ENCODE measurements around the gene ZNF562. TPM values are rescaled to one million over a fixed set of nuclear protein-coding genes. Genes with fewer than 3 reads are reported as not detected.

ZNF562 gene
- total and polyA plus RNA-seq, 7 donors: 1.5 to 17.6 (median 7.3) TPM

DNA sequence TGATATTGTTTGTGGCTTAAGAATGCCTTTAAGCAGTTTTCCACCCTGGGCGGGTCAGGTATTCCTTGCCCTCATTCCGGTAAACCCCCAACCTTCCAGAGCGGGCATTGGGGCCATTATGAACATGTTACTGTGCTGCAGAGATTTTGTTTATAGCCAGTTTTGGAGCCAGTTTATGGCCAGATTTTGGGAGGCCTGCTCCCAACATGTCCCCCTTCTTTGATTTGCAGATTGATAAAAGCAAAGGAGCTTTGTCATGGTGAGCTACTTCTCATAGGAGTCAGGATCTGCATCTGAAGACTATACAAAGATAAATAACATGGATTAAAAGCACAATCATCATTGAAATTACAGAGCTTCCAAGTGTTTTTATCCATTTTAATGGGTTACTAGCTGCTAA lies 36.9 kb upstream of the ZNF562 start:
- peaks cover 0 to 4% (median 0%) of the 10 kb centered on the region in 3 donors for H3K27me3 ChIP-seq (ENCODE audit: insufficient read depth in 3 of 3, low read length in 2 of 3)
- ATAC-seq: no peak
- H3K27ac ChIP-seq: no peak overlapping the region
- 95 to 97% (median 97%) methylated on average over 3 of the region's 3 CpGs for WGBS, 3 donors
- H3K9me3 ChIP-seq: no peaks in the 10 kb centered on the region
- no peaks in the 10 kb centered on the region for H3K36me3 ChIP-seq (ENCODE audit: insufficient read depth in 1 of 2, low read depth in 1 of 2)
- no peak for DNase-seq
- H3K4me1 ChIP-seq: no peaks in the 10 kb centered on the region
- TF ChIP-seq, protein P1, sequence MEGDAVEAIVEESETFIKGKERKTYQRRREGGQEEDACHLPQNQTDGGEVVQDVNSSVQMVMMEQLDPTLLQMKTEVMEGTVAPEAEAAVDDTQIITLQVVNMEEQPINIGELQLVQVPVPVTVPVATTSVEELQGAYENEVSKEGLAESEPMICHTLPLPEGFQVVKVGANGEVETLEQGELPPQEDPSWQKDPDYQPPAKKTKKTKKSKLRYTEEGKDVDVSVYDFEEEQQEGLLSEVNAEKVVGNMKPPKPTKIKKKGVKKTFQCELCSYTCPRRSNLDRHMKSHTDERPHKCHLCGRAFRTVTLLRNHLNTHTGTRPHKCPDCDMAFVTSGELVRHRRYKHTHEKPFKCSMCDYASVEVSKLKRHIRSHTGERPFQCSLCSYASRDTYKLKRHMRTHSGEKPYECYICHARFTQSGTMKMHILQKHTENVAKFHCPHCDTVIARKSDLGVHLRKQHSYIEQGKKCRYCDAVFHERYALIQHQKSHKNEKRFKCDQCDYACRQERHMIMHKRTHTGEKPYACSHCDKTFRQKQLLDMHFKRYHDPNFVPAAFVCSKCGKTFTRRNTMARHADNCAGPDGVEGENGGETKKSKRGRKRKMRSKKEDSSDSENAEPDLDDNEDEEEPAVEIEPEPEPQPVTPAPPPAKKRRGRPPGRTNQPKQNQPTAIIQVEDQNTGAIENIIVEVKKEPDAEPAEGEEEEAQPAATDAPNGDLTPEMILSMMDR (IDR thresholded peaks at IDR 0.05): no peak
- intact Hi-C loops (cut with DNase I): no loop called here
- H3K4me3 ChIP-seq: no peak overlapping the region

DNA sequence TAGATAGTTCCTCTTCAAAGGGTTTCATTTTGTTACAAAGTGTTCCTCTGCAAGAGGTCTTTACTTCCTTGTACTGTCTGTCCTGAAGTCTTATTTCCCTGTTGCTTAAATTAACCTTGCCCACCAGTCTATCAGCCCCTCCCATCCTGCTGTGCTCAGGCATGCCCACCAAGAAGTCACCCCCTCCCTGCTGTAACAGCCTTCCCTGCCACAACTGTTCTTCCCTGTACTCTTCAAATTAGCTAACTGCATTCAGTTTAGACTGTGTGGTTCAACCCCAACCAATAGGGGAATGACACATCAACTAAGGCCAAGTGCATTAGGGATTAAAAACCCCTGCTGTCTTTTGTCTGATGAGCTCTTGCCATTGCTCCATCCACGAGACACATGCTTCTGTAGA lies 34.4 kb upstream of the ZNF562 start:
- ATAC-seq (no peak), DNase-seq (no peak)
- WGBS, 3 donors: 24 to 33% (median 29%) methylated on average over 1 of the region's 1 CpG
- TF ChIP-seq, protein P1 (IDR thresholded peaks at IDR 0.05): no peak
- no peak overlapping the region for H3K27ac ChIP-seq
- H3K4me3 ChIP-seq: no peak overlapping the region
- intact Hi-C loops (cut with DNase I): no loop called here
- no peaks in the 10 kb centered on the region for H3K4me1 ChIP-seq
- H3K9me3 ChIP-seq: no peaks in the 10 kb centered on the region
- peaks cover 0 to 4% (median 0%) of the 10 kb centered on the region in 3 donors for H3K27me3 ChIP-seq (ENCODE audit: insufficient read depth in 3 of 3, low read length in 2 of 3)
- H3K36me3 ChIP-seq (ENCODE audit: insufficient read depth in 1 of 2, low read depth in 1 of 2): no peaks in the 10 kb centered on the region

DNA sequence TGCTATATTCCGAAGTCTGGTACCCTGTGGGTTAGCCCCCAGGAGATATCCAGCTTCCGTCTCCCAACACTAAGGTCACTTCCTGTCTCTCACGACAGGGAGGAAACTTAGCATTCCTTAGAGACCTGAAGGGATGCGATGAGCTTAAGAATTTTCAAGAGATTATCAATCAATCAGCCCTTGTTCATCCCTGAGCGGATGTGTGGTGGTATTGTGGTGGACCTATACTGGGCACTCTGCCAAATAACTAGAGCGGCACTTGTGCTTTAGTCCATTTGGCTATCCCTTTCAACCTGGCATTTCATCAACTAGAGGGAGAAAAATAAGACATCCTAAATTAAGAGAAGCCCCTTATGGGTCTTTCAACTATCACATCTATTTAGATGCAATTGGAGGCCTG lies 30.9 kb upstream of the ZNF562 start:
- no peak for ATAC-seq

DNA sequence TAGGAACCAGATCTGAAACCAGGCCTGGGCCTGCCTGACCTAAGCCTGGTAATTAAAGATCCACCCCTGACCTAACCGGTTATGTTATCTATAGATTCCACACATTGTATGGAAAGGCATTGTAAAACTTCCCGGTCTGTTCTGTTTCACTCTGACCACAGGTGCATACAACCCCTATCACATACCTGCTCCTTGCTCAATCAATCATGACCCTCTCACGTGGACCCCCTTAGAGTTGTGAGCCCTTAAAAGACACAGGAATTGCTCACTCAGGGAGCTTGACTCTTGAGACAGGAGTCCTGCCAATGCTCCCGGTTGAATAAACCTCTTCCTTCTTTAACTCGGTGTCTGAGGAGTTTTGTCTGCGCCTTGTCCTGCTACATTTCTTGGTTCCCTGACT lies 27.3 kb upstream of the ZNF562 start:
- WGBS, 3 donors: 88 to 92% (median 90%) methylated on average over 6 of the region's 6 CpGs
- H3K36me3 ChIP-seq (ENCODE audit: insufficient read depth in 1 of 2, low read depth in 1 of 2): no peaks in the 10 kb centered on the region
- no peak overlapping the region for H3K27ac ChIP-seq
- no peak overlapping the region for H3K4me3 ChIP-seq
- ATAC-seq: no peak
- H3K9me3 ChIP-seq: no peaks in the 10 kb centered on the region
- TF ChIP-seq, protein P1 (IDR thresholded peaks at IDR 0.05): no peak
- no peaks in the 10 kb centered on the region for H3K4me1 ChIP-seq
- DNase-seq: no peak
- peaks cover 0 to 2% (median 0%) of the 10 kb centered on the region in 3 donors for H3K27me3 ChIP-seq (ENCODE audit: insufficient read depth in 3 of 3, low read length in 2 of 3)
- intact Hi-C loops (cut with DNase I): no loop called here

More for the DNA sequence above, 30.9 kb upstream of the ZNF562 start:
- no peak overlapping the region for H3K27ac ChIP-seq
- H3K4me3 ChIP-seq: no peak overlapping the region
- H3K36me3 ChIP-seq (ENCODE audit: insufficient read depth in 1 of 2, low read depth in 1 of 2): no peaks in the 10 kb centered on the region
- TF ChIP-seq, protein P1 (IDR thresholded peaks at IDR 0.05): no peak
- DNase-seq: no peak
- WGBS, 3 donors: 59 to 68% (median 60%) methylated on average over 6 of the region's 6 CpGs
- no peaks in the 10 kb centered on the region for H3K4me1 ChIP-seq
- peaks cover 0 to 4% (median 0%) of the 10 kb centered on the region in 3 donors for H3K27me3 ChIP-seq (ENCODE audit: insufficient read depth in 3 of 3, low read length in 2 of 3)
- no peaks in the 10 kb centered on the region for H3K9me3 ChIP-seq
- intact Hi-C loops (cut with DNase I): no loop called here

Measured in psoas muscle (tissue), 8 donors.